Astrocyte (in vitro differentiated cells and primary cell): ENCODE results near the gene SPDEF.

Source experiments
- CTCF ChIP-seq: IDR thresholded peaks from 2 replicates; pipeline ENCODE4 v1.5.1; 2011; ENCODE audit warnings: low read depth, mild to moderate bottlenecking, inconsistent platforms, low read length, moderate library complexity; ENCODE audit not compliant: insufficient read depth
- EZH2 ChIP-seq: IDR thresholded peaks from 2 replicates; pipeline ENCODE4 v1.6.1; 2012; ENCODE audit warnings: mild to moderate bottlenecking, low read length, inconsistent platforms; ENCODE audit not compliant: insufficient read depth

- TF ChIP-seq CTCF, result no peak
- no peak for TF ChIP-seq EZH2
Observed at GRCh38 chr6:34574647-34575293, 18.6 kb upstream of the SPDEF start.
